ENCODE measurements around the gene VSIG10. TPM values are rescaled to one million over a fixed set of nuclear protein-coding genes. Genes with fewer than 3 reads are reported as not detected.

Gene VSIG10
- total and polyA plus RNA-seq, 2 of the 13 experiments (the other 11 are each of a cell fraction or from before 2014, with no cell fraction given) = 25.6 to 42.5 TPM

DNA sequence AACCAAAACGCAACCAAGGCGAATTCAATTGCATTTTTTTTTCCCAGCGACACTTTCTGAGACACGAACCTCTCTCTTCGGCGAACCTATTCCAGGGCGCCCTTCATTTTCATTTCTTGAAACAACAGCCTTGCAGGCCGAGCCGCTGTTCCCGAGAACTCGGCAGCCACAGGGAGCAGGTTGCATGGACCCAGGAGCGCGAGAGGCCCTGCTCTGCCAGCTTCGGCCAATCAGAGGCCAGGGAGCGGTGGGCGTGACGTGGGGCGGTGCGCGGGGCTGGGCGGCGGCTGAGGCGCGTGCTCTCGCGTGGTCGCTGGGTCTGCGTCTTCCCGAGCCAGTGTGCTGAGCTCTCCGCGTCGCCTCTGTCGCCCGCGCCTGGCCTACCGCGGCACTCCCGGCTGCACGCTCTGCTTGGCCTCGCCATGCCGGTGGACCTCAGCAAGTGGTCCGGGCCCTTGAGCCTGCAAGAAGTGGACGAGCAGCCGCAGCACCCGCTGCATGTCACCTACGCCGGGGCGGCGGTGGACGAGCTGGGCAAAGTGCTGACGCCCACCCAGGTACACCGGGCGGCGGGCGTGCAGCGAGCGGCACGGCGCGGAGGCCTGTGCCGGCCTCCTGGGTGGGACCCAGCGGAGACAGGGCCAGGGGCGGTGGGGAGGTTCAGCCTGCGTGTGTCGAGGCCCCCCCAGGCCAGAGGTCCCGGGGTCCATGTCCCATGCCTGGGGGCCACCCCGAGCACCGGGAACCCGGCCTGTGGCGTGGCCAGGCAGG, 32.2 kb upstream of the VSIG10 start, which contains the start of gene PEBP1 (continued):
- TF ChIP-seq HNRNPK (IDR thresholded peaks at IDR 0.05; ENCODE audit: low read depth, low read length, poor library complexity, severe bottlenecking) (no peak), ZNF331 (CRISPR knock-in tag; IDR thresholded peaks at IDR 0.05) (peak; percentile 74), ZNF30 (CRISPR knock-in tag; IDR thresholded peaks at IDR 0.05) (no peak), EED (CRISPR knock-in tag; IDR thresholded peaks at IDR 0.05) (peak; percentile 17; the same call in 1 of the 2 replicates), ZMYM3 (CRISPR knock-in tag; IDR thresholded peaks at IDR 0.05) (peak; percentile 92), ZNF788 (CRISPR knock-in tag; IDR thresholded peaks at IDR 0.05; ENCODE audit: borderline replicate concordance) (peak; percentile 94), ZNF766 (CRISPR knock-in tag; IDR thresholded peaks at IDR 0.05; ENCODE audit: borderline replicate concordance) (peak; percentile 95; the same call in 1 of the 2 replicates), ZNF17 (CRISPR knock-in tag; IDR thresholded peaks at IDR 0.05) (no peak; the same call in 1 of the 2 replicates), ERF (CRISPR knock-in tag; IDR thresholded peaks at IDR 0.05) (peak; percentile 94), ZNF552 (CRISPR knock-in tag; IDR thresholded peaks at IDR 0.05; ENCODE audit: borderline replicate concordance) (peak; percentile 91), PLRG1 (conservative IDR thresholded peaks at IDR 0.05) (no peak), HOXD1 (CRISPR knock-in tag; IDR thresholded peaks at IDR 0.05) (peak; percentile 92), ZNF10 (CRISPR knock-in tag; IDR thresholded peaks at IDR 0.05; ENCODE audit: borderline replicate concordance, low read depth) (no peak), ZNF501 (CRISPR knock-in tag; IDR thresholded peaks at IDR 0.05) (peak; percentile 81), IRX3 (CRISPR knock-in tag; IDR thresholded peaks at IDR 0.05; ENCODE audit: borderline replicate concordance, low read depth) (peak; percentile 86)
- TF ChIP-seq, protein P1, sequence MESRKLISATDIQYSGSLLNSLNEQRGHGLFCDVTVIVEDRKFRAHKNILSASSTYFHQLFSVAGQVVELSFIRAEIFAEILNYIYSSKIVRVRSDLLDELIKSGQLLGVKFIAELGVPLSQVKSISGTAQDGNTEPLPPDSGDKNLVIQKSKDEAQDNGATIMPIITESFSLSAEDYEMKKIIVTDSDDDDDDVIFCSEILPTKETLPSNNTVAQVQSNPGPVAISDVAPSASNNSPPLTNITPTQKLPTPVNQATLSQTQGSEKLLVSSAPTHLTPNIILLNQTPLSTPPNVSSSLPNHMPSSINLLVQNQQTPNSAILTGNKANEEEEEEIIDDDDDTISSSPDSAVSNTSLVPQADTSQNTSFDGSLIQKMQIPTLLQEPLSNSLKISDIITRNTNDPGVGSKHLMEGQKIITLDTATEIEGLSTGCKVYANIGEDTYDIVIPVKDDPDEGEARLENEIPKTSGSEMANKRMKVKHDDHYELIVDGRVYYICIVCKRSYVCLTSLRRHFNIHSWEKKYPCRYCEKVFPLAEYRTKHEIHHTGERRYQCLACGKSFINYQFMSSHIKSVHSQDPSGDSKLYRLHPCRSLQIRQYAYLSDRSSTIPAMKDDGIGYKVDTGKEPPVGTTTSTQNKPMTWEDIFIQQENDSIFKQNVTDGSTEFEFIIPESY (CRISPR knock-in tag; IDR thresholded peaks at IDR 0.05) = 0 out of 2 replicates have a peak, but pooled peaks have one; percentile 8
- TF ChIP-seq, protein P2, sequence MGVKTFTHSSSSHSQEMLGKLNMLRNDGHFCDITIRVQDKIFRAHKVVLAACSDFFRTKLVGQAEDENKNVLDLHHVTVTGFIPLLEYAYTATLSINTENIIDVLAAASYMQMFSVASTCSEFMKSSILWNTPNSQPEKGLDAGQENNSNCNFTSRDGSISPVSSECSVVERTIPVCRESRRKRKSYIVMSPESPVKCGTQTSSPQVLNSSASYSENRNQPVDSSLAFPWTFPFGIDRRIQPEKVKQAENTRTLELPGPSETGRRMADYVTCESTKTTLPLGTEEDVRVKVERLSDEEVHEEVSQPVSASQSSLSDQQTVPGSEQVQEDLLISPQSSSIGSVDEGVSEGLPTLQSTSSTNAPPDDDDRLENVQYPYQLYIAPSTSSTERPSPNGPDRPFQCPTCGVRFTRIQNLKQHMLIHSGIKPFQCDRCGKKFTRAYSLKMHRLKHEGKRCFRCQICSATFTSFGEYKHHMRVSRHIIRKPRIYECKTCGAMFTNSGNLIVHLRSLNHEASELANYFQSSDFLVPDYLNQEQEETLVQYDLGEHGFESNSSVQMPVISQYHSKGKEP (CRISPR knock-in tag; IDR thresholded peaks at IDR 0.05) = no peak
- TF ChIP-seq, protein P3, sequence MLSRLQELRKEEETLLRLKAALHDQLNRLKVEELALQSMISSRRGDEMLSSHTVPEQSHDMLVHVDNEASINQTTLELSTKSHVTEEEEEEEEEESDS (CRISPR knock-in tag; IDR thresholded peaks at IDR 0.05; ENCODE audit: borderline replicate concordance) = no peak
- TF ChIP-seq, protein P4, sequence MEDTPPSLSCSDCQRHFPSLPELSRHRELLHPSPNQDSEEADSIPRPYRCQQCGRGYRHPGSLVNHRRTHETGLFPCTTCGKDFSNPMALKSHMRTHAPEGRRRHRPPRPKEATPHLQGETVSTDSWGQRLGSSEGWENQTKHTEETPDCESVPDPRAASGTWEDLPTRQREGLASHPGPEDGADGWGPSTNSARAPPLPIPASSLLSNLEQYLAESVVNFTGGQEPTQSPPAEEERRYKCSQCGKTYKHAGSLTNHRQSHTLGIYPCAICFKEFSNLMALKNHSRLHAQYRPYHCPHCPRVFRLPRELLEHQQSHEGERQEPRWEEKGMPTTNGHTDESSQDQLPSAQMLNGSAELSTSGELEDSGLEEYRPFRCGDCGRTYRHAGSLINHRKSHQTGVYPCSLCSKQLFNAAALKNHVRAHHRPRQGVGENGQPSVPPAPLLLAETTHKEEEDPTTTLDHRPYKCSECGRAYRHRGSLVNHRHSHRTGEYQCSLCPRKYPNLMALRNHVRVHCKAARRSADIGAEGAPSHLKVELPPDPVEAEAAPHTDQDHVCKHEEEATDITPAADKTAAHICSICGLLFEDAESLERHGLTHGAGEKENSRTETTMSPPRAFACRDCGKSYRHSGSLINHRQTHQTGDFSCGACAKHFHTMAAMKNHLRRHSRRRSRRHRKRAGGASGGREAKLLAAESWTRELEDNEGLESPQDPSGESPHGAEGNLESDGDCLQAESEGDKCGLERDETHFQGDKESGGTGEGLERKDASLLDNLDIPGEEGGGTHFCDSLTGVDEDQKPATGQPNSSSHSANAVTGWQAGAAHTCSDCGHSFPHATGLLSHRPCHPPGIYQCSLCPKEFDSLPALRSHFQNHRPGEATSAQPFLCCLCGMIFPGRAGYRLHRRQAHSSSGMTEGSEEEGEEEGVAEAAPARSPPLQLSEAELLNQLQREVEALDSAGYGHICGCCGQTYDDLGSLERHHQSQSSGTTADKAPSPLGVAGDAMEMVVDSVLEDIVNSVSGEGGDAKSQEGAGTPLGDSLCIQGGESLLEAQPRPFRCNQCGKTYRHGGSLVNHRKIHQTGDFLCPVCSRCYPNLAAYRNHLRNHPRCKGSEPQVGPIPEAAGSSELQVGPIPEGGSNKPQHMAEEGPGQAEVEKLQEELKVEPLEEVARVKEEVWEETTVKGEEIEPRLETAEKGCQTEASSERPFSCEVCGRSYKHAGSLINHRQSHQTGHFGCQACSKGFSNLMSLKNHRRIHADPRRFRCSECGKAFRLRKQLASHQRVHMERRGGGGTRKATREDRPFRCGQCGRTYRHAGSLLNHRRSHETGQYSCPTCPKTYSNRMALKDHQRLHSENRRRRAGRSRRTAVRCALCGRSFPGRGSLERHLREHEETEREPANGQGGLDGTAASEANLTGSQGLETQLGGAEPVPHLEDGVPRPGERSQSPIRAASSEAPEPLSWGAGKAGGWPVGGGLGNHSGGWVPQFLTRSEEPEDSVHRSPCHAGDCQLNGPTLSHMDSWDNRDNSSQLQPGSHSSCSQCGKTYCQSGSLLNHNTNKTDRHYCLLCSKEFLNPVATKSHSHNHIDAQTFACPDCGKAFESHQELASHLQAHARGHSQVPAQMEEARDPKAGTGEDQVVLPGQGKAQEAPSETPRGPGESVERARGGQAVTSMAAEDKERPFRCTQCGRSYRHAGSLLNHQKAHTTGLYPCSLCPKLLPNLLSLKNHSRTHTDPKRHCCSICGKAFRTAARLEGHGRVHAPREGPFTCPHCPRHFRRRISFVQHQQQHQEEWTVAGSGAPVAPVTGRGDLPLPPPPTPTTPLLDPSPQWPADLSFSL (CRISPR knock-in tag; IDR thresholded peaks at IDR 0.05) = no peak
